Globus pallidus (tissue), 1 donor: Measurements from ENCODE around the gene HSPBP1.
"Not testable (repeated sequence)": the region's sequence is repeated elsewhere in the genome, so short reads cannot be mapped to it uniquely, and the experiment has no call there.

Experiments used
- DNase-seq: peaks from one replicate; pipeline ENCODE4 v3.0.0-alpha.2; 2015; ENCODE audit warnings: low spot score

HSPBP1 gene

DNA sequence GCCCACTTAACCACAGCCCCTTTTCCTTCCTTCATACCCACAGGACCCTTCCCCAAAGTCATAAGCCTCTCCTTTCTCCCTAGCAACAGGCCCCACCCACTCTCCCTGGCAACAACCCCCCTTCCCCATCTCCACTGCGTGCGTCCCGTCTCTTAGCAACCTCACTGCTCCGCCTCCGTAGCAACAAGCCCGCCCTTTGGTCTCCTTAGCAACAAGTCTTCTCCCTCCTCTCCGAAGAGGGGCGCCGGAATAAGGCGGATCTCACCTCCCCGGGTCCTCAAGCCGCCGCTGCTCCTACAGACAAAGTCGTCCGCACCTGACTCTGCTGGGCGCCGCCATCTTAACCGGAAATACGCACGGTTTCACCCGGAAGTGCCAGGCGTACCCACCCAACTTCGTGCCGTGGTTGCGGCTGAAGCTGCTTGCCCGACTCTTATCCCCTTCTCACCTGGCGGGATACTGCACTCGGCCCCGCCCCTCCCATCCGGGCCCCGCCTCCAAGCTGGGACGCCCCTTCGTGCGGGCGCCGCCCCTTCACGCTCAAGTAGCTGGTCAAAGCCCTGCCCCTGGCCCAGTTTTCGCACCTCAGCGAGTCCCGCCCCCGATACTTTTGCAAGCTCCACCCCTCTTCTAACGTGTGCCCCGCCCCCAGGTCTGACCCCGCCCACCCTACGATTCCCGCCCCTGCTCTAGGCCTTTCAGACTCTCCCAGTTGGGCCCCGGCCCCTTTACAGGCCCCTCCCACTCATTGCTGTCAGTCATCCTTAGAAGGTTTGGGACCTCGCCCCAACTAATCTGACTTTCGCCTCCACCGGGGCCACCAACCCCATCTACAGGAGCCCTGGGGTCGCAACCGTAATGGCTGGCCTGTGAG is at the start of gene HSPBP1:
HSPBP1 (minus strand) TSS at position 341 of the 874 bp plus-strand sequence. CDS start 502 bp downstream, outside the sequence.
- peak; percentile 90 for DNase-seq

- not testable (repeated sequence) for DNase-seq
Observed at GRCh38 chr19:55328774-55329318, 48.9 kb upstream of the HSPBP1 start.

- DNase-seq, result no peak
Observed at GRCh38 chr19:55325172-55325571, 45.3 kb upstream of the HSPBP1 start, which contains the start of gene TMEM150B. Gene TMEM150B, minus strand, starts transcription at chr19:55325341. Its CDS starts 4,305 bp downstream, at chr19:55321036.

GRCh38 chr19:55324662-55325061 is 44.8 kb upstream of the HSPBP1 start:
- no peak for DNase-seq

- DNase-seq, result no peak
Observed at GRCh38 chr19:55322204-55322885, 42.4 kb upstream of the HSPBP1 start.

- no peak for DNase-seq
Observed at GRCh38 chr19:55321466-55322137, 41.7 kb upstream of the HSPBP1 start.

- DNase-seq, result no peak
Observed at GRCh38 chr19:55320844-55321419, 41.0 kb upstream of the HSPBP1 start.

- DNase-seq, result peak; percentile 26
Observed at GRCh38 chr19:55319785-55320184, 39.9 kb upstream of the HSPBP1 start.

DNA sequence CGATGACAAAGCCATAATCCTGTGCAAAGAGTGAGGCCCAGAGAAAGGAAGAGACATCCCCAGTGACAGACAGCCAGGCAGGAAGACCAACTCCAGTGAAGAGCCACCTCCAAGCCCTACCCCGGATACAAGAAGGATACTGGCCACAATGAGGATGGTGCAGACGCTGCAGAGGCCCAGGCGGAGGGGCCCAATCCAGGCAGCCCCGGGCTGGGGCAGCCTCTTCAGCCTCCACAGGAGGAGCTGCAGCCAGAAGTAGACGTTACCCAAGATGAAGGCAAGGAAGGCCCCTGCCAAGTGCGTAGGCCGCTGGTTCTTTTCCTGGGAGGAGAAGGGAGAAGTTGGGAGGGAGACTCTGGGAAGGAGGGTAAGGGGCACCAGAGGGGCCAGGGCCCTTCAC is 36.7 kb upstream of the HSPBP1 start:
- DNase-seq, result no peak

GRCh38 chr19:55315956-55316525 is 36.1 kb upstream of the HSPBP1 start:
- no peak for DNase-seq

DNA sequence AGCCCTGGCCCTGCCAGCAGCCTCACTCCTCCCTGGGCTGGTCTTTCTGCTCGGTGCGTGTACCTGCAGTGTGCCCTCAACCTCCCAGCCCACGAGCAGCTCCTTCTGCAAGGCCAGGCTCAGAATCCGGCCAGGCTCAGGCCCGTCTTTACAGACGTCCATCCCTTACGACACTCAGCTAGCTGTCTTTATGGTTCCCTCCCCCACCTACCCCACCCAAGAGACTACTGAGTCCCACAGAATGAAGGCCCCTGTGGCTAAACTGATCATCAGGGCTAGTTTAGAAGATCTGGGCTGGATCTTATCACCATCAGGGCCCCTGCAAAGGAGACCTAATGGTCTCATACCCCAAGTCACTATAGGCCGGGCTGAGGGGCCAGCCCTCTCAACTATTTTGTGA is 34.5 kb upstream of the HSPBP1 start:
- no peak for DNase-seq

GRCh38 chr19:55312621-55313512 is 33.0 kb upstream of the HSPBP1 start:
- no peak for DNase-seq

- no peak for DNase-seq
Observed at GRCh38 chr19:55311797-55312196, 31.9 kb upstream of the HSPBP1 start.

DNA sequence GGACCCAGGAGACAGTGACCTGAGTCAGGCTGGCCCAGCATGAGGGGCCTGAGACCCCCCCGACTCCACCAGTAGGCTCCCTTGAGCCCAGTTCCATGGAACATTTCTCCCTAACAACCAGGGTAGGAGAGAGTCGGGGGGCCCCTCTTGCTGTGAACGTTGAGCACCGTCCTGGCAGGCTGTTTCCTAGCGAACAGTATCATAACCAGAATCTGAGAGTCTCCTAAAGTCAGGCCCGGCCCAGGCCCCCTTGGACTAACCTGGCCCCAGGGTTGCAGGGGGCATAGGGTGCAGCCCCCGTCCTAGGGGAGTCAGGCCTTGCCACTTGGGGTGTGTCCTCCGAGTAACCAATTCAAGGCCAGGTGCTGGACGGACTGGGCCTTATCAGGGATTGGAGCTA is 31.5 kb upstream of the HSPBP1 start:
- no peak for DNase-seq

DNA sequence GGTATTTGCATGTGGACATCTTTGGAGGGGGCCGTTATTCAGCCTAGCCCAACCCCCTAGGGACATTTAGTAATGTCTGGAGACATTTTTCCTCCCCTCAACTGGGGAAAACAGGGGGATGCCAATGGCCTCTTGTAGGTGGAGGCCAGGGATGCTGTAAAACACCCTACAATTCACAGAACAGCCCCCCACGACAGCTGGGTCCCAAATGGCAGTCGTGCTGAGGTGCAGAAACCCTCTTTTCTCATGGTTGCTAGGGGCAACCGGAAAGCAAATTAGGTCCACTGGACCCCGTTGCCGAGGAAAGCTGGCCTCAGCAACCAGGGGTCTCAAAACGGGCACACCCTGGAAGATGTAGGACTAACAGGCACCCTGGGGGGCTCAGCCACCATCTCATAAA is 30.6 kb upstream of the HSPBP1 start:
- no peak for DNase-seq

DNA sequence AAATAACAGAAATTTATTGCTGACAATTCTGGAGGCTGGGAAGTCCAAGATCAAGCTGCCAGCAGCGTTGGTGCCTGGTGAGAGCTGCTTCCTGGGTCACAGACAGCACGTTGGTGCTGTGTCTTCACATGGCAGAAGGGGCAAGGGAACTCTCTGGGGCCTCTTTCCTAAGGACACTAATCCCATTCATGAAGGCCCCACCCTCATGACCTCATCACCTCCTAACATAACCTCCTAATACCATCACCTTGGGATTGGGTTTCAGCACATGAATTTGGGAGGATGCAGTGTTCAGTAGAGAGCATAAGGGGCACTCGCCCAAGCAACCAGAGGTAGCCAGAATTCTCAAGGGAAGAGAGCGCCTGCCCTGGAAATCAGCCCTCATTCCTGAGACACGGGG is 29.5 kb upstream of the HSPBP1 start:
- DNase-seq, result no peak

DNA sequence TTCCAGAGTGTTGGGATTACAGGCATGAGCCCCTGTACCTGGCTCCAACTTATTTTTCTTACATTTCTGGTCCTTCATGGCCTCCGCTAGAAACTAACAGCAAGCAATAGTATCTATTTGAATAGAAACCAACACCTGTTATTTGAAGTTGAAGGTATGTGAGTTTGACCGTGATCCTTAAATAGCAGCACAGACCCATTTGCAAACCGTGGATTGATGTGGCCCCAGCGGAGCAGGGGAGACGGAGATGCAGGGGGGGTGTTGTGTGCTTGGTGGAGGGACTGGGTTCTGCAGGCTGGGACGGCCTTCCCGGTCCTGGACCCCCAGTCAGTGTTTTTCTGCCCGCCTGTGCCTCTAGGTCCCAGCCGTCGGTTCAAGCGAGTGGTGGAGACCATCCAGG is 28.4 kb upstream of the HSPBP1 start:
- DNase-seq, result no peak

GRCh38 chr19:55306712-55307111 is 26.8 kb upstream of the HSPBP1 start:
- no peak for DNase-seq

- no peak for DNase-seq
Observed at GRCh38 chr19:55305983-55306562, 26.2 kb upstream of the HSPBP1 start.

DNA sequence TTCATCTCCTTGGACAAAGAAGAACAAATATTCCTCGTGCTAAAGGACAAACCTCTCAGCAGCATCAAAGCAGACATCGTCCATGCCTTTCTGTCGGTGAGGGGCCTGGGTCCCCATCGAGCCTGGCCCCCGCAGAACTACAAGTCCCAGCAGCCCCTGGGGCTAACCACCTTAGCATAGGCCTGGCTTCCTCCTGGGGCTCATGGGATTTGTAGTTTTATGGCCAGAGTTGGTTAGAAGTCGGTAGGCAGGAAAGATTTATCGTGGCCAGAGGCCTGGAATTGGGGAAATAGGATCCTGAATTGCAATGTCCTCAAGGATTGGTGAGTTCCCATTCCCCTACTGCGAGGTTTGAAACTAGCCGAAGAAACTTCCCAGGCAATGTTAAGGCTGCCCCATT is 25.6 kb upstream of the HSPBP1 start:
- no peak for DNase-seq
